NCI-H748 treated with DMSO at 0.1 percent for 48 hours (cell line): ENCODE results near the gene CWF19L1.
"Not testable (repeated sequence)": the region's sequence is repeated elsewhere in the genome, so short reads cannot be mapped to it uniquely, and the experiment has no call there.

ENCODE experiments used
- DNase-seq: peaks from one replicate; lab custom pipeline; 2025; lab: John Stamatoyannopoulos, UW

The CWF19L1 gene

GRCh38 chr10:100267239-100268104 lies at the start of gene CWF19L1:
Gene CWF19L1, minus strand, starts transcription at chr10:100267638. Its CDS starts 45 bp downstream, at chr10:100267593.
- peak; percentile 52 for DNase-seq

- DNase-seq: no peak
Measured at GRCh38 chr10:100315615-100316014, 48.2 kb upstream of the CWF19L1 start.

GRCh38 chr10:100311298-100311697 lies 43.9 kb upstream of the CWF19L1 start:
- DNase-seq: no peak

- no peak for DNase-seq
Measured at GRCh38 chr10:100307684-100308083, 40.2 kb upstream of the CWF19L1 start.

- DNase-seq: no peak
Measured at GRCh38 chr10:100306861-100307260, 39.4 kb upstream of the CWF19L1 start.

GRCh38 chr10:100304414-100304813 lies 37.0 kb upstream of the CWF19L1 start:
- DNase-seq: no peak

- peak; percentile 19 for DNase-seq
Measured at GRCh38 chr10:100303724-100304319, 36.4 kb upstream of the CWF19L1 start.

GRCh38 chr10:100301123-100301522 lies 33.7 kb upstream of the CWF19L1 start:
- DNase-seq: not testable (repeated sequence)

- no peak for DNase-seq
Measured at GRCh38 chr10:100297242-100297641, 29.8 kb upstream of the CWF19L1 start.

GRCh38 chr10:100293066-100293465 lies 25.6 kb upstream of the CWF19L1 start:
- DNase-seq: no peak

GRCh38 chr10:100292300-100292699 lies 24.9 kb upstream of the CWF19L1 start:
- not testable (repeated sequence) for DNase-seq

- no peak for DNase-seq
Measured at GRCh38 chr10:100291356-100291755, 23.9 kb upstream of the CWF19L1 start.

- no peak for DNase-seq
Measured at GRCh38 chr10:100289641-100290040, 22.2 kb upstream of the CWF19L1 start.

- DNase-seq: no peak
Measured at GRCh38 chr10:100288196-100288595, 20.8 kb upstream of the CWF19L1 start.

- no peak for DNase-seq
Measured at GRCh38 chr10:100287756-100288155, 20.3 kb upstream of the CWF19L1 start.

GRCh38 chr10:100286051-100287033 lies 18.9 kb upstream of the CWF19L1 start, which contains the start of gene BLOC1S2:
Gene BLOC1S2, minus strand, starts transcription at chr10:100286680. Its CDS starts 21 bp downstream, at chr10:100286659.
- DNase-seq: peak; percentile 35

GRCh38 chr10:100285326-100285725 lies 17.9 kb upstream of the CWF19L1 start:
- DNase-seq: not testable (repeated sequence)

GRCh38 chr10:100282907-100283306 lies 15.5 kb upstream of the CWF19L1 start:
- DNase-seq: no peak

- not testable (repeated sequence) for DNase-seq
Measured at GRCh38 chr10:100276971-100277370, 9.5 kb upstream of the CWF19L1 start.

- no peak for DNase-seq
Measured at GRCh38 chr10:100265821-100266485, 1.5 kb downstream of the CWF19L1 start.

- no peak for DNase-seq
Measured at GRCh38 chr10:100254191-100254590, 13.2 kb downstream of the CWF19L1 start.
